Left lobe of liver (tissue), 2 donors: ENCODE results near the gene GABPA. TPM values are rescaled to one million over a fixed set of nuclear protein-coding genes. Genes with fewer than 3 reads are reported as not detected.

ENCODE experiments used
- ATAC-seq: fragments of 200-7000 bp; cut with Tn5 transposase; one replicate; pipeline ENCODE4 v1.9.1; 2020; ENCODE audit warnings: mild to moderate bottlenecking, moderate library complexity
- DNase-seq: peaks from one replicate; pipeline ENCODE4 v3.0.0-alpha.2; 2020; ENCODE audit warnings: low spot score
- total RNA-seq: library from RNA; stranded (reverse); gene quantifications from one replicate; pipeline ENCODE4 v1.2.1, GENCODE V29; 2021
- donor health status: DM: no; HTN: no; CAD: no; lungs with moderate emphysema.
- donor health status: DM: no; HTN: yes; CAD: no.

GABPA gene
- total RNA-seq, 1 donor from 2014 or later, result 10.9 TPM

- ATAC-seq (peak; percentile 100), DNase-seq (peak; percentile 88)
Measured at GRCh38 chr21:25801217-25802014, 66.6 kb downstream of the GABPA start.

GRCh38 chr21:25806060-25806459 is 71.3 kb downstream of the GABPA start:
- DNase-seq (no peak), ATAC-seq (no peak)

- DNase-seq (no peak), ATAC-seq (no peak)
Measured at GRCh38 chr21:25807191-25807590, 72.4 kb downstream of the GABPA start.

- ATAC-seq, result no peak
- DNase-seq, result no peak
Measured at GRCh38 chr21:25809013-25809412, 74.2 kb downstream of the GABPA start.

GRCh38 chr21:25811186-25811585 is 76.4 kb downstream of the GABPA start:
- DNase-seq, result no peak
- ATAC-seq, result no peak

- no peak for DNase-seq
- ATAC-seq, result no peak
Measured at GRCh38 chr21:25813917-25814316, 79.1 kb downstream of the GABPA start.

GRCh38 chr21:25818121-25818520 is 83.3 kb downstream of the GABPA start:
- ATAC-seq, result no peak
- no peak for DNase-seq

- ATAC-seq (no peak), DNase-seq (no peak)
Measured at GRCh38 chr21:25818551-25818950, 83.8 kb downstream of the GABPA start.

Other genes starting within 250 kb of the GABPA start
- 17.4 TPM for gene MRPL39, start 127.5 kb upstream of the GABPA start, total RNA-seq
- gene JAM2, start 95.7 kb upstream of the GABPA start, total RNA-seq, result 1.8 TPM
- 116 TPM for gene ATP5PF, start 68 bp upstream of the GABPA start, total RNA-seq